Spleen (tissue), 11 donors: Measurements from ENCODE around the gene LRRC31. TPM values are rescaled to one million over a fixed set of nuclear protein-coding genes. Genes with fewer than 3 reads are reported as not detected.

Experiments used
- DNase-seq: peaks from one replicate; pipeline ENCODE4 v3.0.0-alpha.2; 2020
- H3K27ac ChIP-seq, 8 donors: fragments of 200-600 bp; sonication (generic) in 7 of 8; 1 replicate in 4 of 8; 2 replicates in 4 of 8; pipeline versions ENCODE4 v1.5.0 to v1.8.0; 2016 to 2021; ENCODE audit warnings: inconsistent platforms in 4 of 8, mild to moderate bottlenecking in 4 of 8, moderate library complexity in 1 of 8
- H3K27me3 ChIP-seq, 7 donors: fragments of 200-600 bp; sonication (generic) in 6 of 7; replicated peaks in 1 of 7; 1 replicate in 4 of 7; 2 replicates in 3 of 7; pipeline versions ENCODE4 v1.5.0 to v1.8.0; 2016 to 2021; ENCODE audit warnings: inconsistent platforms in 3 of 7, mild to moderate bottlenecking in 1 of 7
- H3K36me3 ChIP-seq, 6 donors: fragments of 200-600 bp; sonication (generic) in 5 of 6; 1 replicate in 4 of 6; 2 replicates in 2 of 6; pipeline versions ENCODE4 v1.5.0 to v1.8.0; 2016 to 2021; ENCODE audit warnings: inconsistent platforms in 2 of 6
- H3K4me1 ChIP-seq, 6 donors: fragments of 200-600 bp; sonication (generic) in 5 of 6; 1 replicate in 3 of 6; 2 replicates in 3 of 6; pipeline versions ENCODE4 v1.5.0 to v1.8.0; 2016 to 2021; ENCODE audit warnings: inconsistent platforms in 3 of 6
- H3K4me3 ChIP-seq, 8 donors: fragments of 200-600 bp; sonication (generic) in 7 of 8; 1 replicate in 4 of 8; 2 replicates in 4 of 8; pipeline versions ENCODE4 v1.5.0 to v1.8.0; 2016 to 2021; ENCODE audit warnings: inconsistent platforms in 4 of 8, mild to moderate bottlenecking in 4 of 8, moderate library complexity in 2 of 8
- H3K9me3 ChIP-seq, 8 donors: fragments of 200-600 bp; sonication (generic) in 7 of 8; 1 replicate in 4 of 8; 2 replicates in 4 of 8; pipeline versions ENCODE4 v1.5.0 to v1.8.0; 2016 to 2021; ENCODE audit warnings: inconsistent platforms in 4 of 8
- POLR2A ChIP-seq, 3 donors: fragments of 450-650 bp; IDR thresholded peaks; one replicate each; pipeline ENCODE4 v1.5.1; 2017; ENCODE audit warnings: antibody characterized with exemption in 3 of 3, mild to moderate bottlenecking in 1 of 3
- POLR2AphosphoS5 ChIP-seq, 3 donors: sonication (generic); formaldehyde crosslinking; IDR thresholded peaks; one replicate each; pipeline ENCODE4 v1.5.1; 2017; ENCODE audit warnings: antibody characterized with exemption in 3 of 3
- WGBS, 5 donors: extraction: QIAGEN DNeasy Blood & Tissue Kit in 3 of 5; methylation state at CpG; one replicate each; pipeline versions ENCODE4 v1.1.5 to v1.1.7; 2013 to 2018; 5-methylcytosine and 5-hydroxymethylcytosine counted together
- intact Hi-C: fragments of 100-400 bp; cut with DNase I; formaldehyde crosslinking; loops from one replicate; pipeline ENCODE4 v1.15.0; 2023; ENCODE audit warnings: low total_unique reads
- polyA plus RNA-seq, 3 donors: library from polyadenylated mRNA; stranded (reverse); fragments of 200-250 nt; gene quantifications; one replicate each; pipeline ENCODE4 v1.2.1, GENCODE V29; 2013
- total RNA-seq, 7 donors: library from RNA; depleted of rRNA in 3 of 7; stranded (reverse); fragments of >200 nt in 3 of 7; fragmentation: NEBNext Ultra II Directional in 4 of 7; extraction: Animal tissue kit (Norgen Biotek cat#: 25700) in 4 of 7; gene quantifications; one replicate each; pipeline versions ENCODE4 v1.1.0 to v1.2.1, GENCODE V29; 2016 to 2021
- TF ChIP-seq, protein P1 (sequence below), 11 experiments: fragments of 200-600 bp in 7 of 11; fragments of 450-650 bp in 4 of 11; sonication (generic) in 4 of 11; IDR thresholded peaks in 8 of 11; conservative IDR thresholded peaks in 3 of 11; 1 replicate in 7 of 11; 2 replicates in 4 of 11; pipeline versions ENCODE4 v1.4.0 to v1.8.0; 2016 to 2021; ENCODE audit warnings: antibody characterized with exemption in 11 of 11, inconsistent platforms in 4 of 11, mild to moderate bottlenecking in 1 of 11
- donor health status: healthy with polysubstance abuse.
- donor health status: DM: no; HTN: no; CAD: no; lungs with moderate emphysema.
- donor health status: DM: no; HTN: no; CAD: no.
- donor health status: Bipolar disorder and iron deficiency.
- donor health status: healthy.
- donor health status: DM: no; HTN: no; CAD: no.
- donor health status: DM: yes; HTN: yes; CAD: no.

The LRRC31 gene
- total and polyA plus RNA-seq, 10 donors = 0.03 to 0.79 (median 0.25) TPM; not detected in 4

DNA sequence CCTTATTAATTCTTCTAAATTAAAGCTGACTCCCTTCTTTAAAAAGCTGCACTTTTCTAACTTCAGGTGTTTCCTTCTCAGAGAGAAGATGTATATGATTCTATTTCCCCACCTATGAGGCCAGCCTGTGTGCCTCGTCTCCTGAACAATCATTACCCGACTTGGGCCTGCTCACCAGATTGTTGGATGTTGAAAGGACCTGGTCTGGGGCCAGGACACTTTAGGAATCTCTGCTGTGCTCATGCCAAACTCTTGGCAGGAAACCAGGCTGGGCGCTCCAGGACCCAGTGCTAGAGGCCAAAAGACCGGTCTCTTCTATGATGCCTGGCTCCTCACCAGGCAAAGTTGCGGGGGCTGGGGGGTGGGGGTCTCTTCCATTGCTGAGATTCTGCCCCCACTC, 16.9 kb upstream of the LRRC31 start:
- Histone ChIP-seq H3K27ac (no peak overlapping the region), H3K36me3 (no peaks in the 10 kb centered on the region), H3K9me3 (no peaks in the 10 kb centered on the region), H3K4me1 (no peaks in the 10 kb centered on the region), H3K4me3 (no peak overlapping the region), H3K27me3 (no peaks in the 10 kb centered on the region)
- DNase-seq = no peak
- TF ChIP-seq, protein P1, sequence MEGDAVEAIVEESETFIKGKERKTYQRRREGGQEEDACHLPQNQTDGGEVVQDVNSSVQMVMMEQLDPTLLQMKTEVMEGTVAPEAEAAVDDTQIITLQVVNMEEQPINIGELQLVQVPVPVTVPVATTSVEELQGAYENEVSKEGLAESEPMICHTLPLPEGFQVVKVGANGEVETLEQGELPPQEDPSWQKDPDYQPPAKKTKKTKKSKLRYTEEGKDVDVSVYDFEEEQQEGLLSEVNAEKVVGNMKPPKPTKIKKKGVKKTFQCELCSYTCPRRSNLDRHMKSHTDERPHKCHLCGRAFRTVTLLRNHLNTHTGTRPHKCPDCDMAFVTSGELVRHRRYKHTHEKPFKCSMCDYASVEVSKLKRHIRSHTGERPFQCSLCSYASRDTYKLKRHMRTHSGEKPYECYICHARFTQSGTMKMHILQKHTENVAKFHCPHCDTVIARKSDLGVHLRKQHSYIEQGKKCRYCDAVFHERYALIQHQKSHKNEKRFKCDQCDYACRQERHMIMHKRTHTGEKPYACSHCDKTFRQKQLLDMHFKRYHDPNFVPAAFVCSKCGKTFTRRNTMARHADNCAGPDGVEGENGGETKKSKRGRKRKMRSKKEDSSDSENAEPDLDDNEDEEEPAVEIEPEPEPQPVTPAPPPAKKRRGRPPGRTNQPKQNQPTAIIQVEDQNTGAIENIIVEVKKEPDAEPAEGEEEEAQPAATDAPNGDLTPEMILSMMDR (IDR thresholded peaks at IDR 0.05 in 8 of 11, conservative IDR thresholded peaks at IDR 0.05 in 3 of 11) = no peak
- TF ChIP-seq POLR2A (IDR thresholded peaks at IDR 0.05) (no peak), POLR2AphosphoS5 (IDR thresholded peaks at IDR 0.05) (no peak)
- intact Hi-C loops = no loop called here
- 46 to 80% (median 69%) methylated on average over 5 of the region's 5 CpGs for WGBS, 5 donors

DNA sequence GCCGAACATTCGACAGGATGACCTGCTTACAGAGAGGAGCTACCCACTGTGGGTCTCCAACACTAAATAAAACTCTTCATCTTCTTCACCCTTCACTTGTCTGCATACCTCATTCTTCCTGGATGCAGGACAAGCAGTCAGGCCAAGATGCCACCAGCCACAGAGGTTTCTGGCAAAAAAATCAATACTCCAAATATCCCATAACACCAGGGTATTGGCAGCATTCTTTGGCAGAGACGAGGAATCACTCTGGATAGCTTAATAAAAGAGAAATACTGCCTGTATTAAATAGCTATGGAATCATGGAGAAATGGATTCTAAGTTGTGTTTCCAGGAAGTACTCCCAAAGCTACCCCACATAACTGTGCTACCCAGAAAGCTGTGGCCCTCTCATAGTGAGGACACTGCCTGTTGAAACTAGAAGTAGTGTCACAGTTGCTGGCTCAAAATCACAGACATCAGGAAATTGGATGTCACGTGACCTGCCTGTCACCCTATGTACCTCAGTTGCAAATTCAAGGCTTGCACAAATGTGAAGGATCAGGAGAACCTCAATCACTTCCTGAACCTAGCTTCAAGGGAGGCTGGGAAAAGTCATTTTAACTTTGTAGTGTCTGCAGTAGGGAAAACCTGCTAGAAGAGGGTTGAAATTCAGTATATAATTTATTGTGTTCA, 11.0 kb upstream of the LRRC31 start:
- no peaks in the 10 kb centered on the region for H3K9me3 ChIP-seq
- no peaks in the 10 kb centered on the region for H3K36me3 ChIP-seq
- 86 to 91% (median 89%) methylated on average over 4 of the region's 4 CpGs for WGBS, 5 donors
- no peaks in the 10 kb centered on the region for H3K27me3 ChIP-seq
- intact Hi-C loops = no loop called here
- TF ChIP-seq POLR2AphosphoS5 (IDR thresholded peaks at IDR 0.05) = no peak
- TF ChIP-seq, protein P1 (IDR thresholded peaks at IDR 0.05 in 8 of 11, conservative IDR thresholded peaks at IDR 0.05 in 3 of 11) = no peak
- TF ChIP-seq POLR2A (IDR thresholded peaks at IDR 0.05) = no peak
- H3K4me1 ChIP-seq = peaks cover 0 to 5% (median 0%) of the 10 kb centered on the region in 6 donors
- no peak overlapping the region for H3K27ac ChIP-seq
- H3K4me3 ChIP-seq = no peak overlapping the region
- no peak for DNase-seq

DNA sequence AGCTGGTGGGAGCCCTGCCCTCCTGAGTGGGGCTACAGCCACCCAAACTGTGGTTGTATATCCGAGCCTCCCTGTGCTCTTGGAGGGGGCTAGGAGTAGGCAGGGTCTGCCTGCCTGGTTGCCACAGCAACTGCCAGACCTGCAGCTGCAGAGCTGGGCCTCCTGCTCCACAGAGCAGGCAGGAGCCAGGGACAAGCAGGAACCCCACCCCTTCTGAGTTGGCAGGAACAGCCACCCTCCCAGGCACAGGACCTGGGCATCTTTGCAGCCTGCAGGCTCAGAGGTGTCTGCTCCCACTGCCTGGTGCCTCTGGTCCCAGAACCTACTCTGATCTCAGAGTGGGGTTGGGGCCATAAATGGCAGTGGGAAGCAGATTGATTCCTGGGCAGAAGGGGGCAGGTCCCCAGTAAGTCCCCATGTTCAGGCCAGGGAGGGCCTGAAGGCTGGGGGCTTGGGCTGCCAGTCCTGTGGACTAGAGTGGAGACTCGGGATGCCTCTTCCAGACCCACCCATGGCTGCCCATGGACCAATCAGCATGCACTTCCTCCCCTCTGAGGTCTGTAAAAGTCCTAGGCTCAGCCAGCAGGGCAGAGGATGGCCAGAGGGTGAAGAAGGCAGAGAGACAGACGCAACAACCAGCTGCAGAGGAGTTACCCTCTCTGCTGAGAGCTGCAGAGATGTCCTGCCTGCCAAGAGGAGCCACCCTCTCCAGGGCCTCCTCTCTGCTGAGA, 10.3 kb upstream of the LRRC31 start:
- Histone ChIP-seq H3K36me3 (no peaks in the 10 kb centered on the region), H3K4me3 (no peak overlapping the region), H3K9me3 (no peaks in the 10 kb centered on the region), H3K4me1 (peaks cover 0 to 5% (median 0%) of the 10 kb centered on the region in 6 donors), H3K27me3 (no peaks in the 10 kb centered on the region), H3K27ac (no peak overlapping the region)
- no peak for DNase-seq
- TF ChIP-seq, protein P1 (IDR thresholded peaks at IDR 0.05 in 8 of 11, conservative IDR thresholded peaks at IDR 0.05 in 3 of 11) = no peak
- TF ChIP-seq POLR2A (IDR thresholded peaks at IDR 0.05) (no peak), POLR2AphosphoS5 (IDR thresholded peaks at IDR 0.05) (no peak)
- intact Hi-C loops = no loop called here
- whole genome bisulfite sequencing, 5 donors = 60 to 94% (median 80%) methylated on average over 1 to 3 of the region's 3 CpGs

DNA sequence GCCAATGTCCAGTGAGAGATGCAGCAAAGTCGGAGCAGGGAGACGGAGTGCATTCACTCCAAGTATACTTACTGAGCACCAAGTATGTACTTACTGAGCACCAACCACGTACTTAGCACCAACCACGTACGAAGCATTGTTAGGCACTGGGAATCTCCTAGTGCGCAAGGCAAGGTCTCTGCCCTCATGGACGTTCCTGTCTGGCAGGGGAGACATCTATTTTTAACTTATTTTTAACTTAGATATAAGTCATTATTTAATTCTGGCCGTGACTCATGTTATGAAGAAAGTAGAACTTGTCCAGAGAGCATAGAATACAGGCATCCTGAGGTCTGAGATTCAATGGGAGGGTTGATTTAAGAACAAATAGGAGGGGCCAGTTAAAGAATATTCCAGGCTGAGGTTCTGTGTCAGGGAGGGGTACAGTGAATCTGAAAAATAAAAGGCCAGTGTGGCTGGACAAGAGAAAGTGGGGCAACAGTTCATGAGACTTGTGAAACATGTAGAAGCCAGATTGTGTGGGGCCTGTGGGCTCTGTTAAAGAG, 9.3 kb upstream of the LRRC31 start:
- Histone ChIP-seq H3K4me3 (no peak overlapping the region), H3K27ac (no peak overlapping the region), H3K9me3 (no peaks in the 10 kb centered on the region), H3K4me1 (peaks cover 0 to 5% (median 0%) of the 10 kb centered on the region in 6 donors), H3K27me3 (no peaks in the 10 kb centered on the region), H3K36me3 (no peaks in the 10 kb centered on the region)
- intact Hi-C loops = no loop called here
- WGBS, 5 donors = 77 to 88% (median 84%) methylated on average over 8 of the region's 8 CpGs
- TF ChIP-seq, protein P1 (IDR thresholded peaks at IDR 0.05 in 8 of 11, conservative IDR thresholded peaks at IDR 0.05 in 3 of 11) = no peak
- TF ChIP-seq POLR2A (IDR thresholded peaks at IDR 0.05) (no peak), POLR2AphosphoS5 (IDR thresholded peaks at IDR 0.05) (no peak)
- DNase-seq = no peak
